ENCODE measurements around the gene UBLCP1. TPM values are rescaled to one million over a fixed set of nuclear protein-coding genes. Genes with fewer than 3 reads are reported as not detected.
"Not testable (repeated sequence)": the region's sequence is repeated elsewhere in the genome, so short reads cannot be mapped to it uniquely, and the experiment has no call there.

The UBLCP1 gene
- total RNA-seq, 2 donors from 2014 or later: 40.2 to 42.0 TPM

GRCh38 chr5:159231167-159231566, 31.9 kb upstream of the UBLCP1 start:
- no peak for DNase-seq
- Mint-ChIP-seq H3K36me3 (ENCODE audit: insufficient read depth in 2 of 2) (no peaks in the 10 kb centered on the region), H3K4me3 (no peak overlapping the region), H3K27ac (no peak overlapping the region), H3K9me3 (no peaks in the 10 kb centered on the region), H3K27me3 (ENCODE audit: low read depth) (no peaks in the 10 kb centered on the region), H3K4me1 (ENCODE audit: low read depth) (no peaks in the 10 kb centered on the region)
- no peak for ATAC-seq (replicated peaks in 1 of 2)

GRCh38 chr5:159235871-159236520, 27.1 kb upstream of the UBLCP1 start:
- not testable (repeated sequence) for ATAC-seq (replicated peaks in 1 of 2); H3K4me3 Mint-ChIP-seq; H3K27ac Mint-ChIP-seq; H3K36me3 Mint-ChIP-seq (ENCODE audit: insufficient read depth in 2 of 2); H3K27me3 Mint-ChIP-seq (ENCODE audit: low read depth); DNase-seq; H3K9me3 Mint-ChIP-seq
- peaks cover 14% of the 10 kb centered on the region for H3K4me1 Mint-ChIP-seq (ENCODE audit: low read depth)

GRCh38 chr5:159240301-159240870, 22.7 kb upstream of the UBLCP1 start:
- Mint-ChIP-seq H3K4me1 (ENCODE audit: low read depth) (peaks cover 43% of the 10 kb centered on the region), H3K36me3 (ENCODE audit: insufficient read depth in 2 of 2) (no peaks in the 10 kb centered on the region), H3K27me3 (ENCODE audit: low read depth) (no peaks in the 10 kb centered on the region), H3K4me3 (peak overlapping the region; percentile 23 to 47), H3K27ac (no peak overlapping the region), H3K9me3 (no peaks in the 10 kb centered on the region)
- peak; percentile 91 to 92 for ATAC-seq (replicated peaks in 1 of 2)
- DNase-seq: peak in 1 of 2 donors; percentile 18

- Mint-ChIP-seq H3K4me3 (peak overlapping the region; percentile 22 to 58), H3K27me3 (ENCODE audit: low read depth) (peaks cover 5% of the 10 kb centered on the region), H3K9me3 (no peaks in the 10 kb centered on the region), H3K4me1 (ENCODE audit: low read depth) (peaks cover 43% of the 10 kb centered on the region), H3K36me3 (ENCODE audit: insufficient read depth in 2 of 2) (no peaks in the 10 kb centered on the region), H3K27ac (peak overlapping the region; percentile 33)
- DNase-seq (no peak), ATAC-seq (replicated peaks in 1 of 2) (peak; percentile 45 to 55)
These were observed 21.0 kb upstream of the UBLCP1 start for GRCh38 chr5:159241946-159242552.

- Mint-ChIP-seq H3K4me3 (peak overlapping the region in 1 of 2 donors; percentile 58), H3K36me3 (ENCODE audit: insufficient read depth in 2 of 2) (no peaks in the 10 kb centered on the region), H3K27me3 (ENCODE audit: low read depth) (peaks cover 5% of the 10 kb centered on the region), H3K27ac (peak overlapping the region; percentile 50), H3K4me1 (ENCODE audit: low read depth) (peaks cover 43% of the 10 kb centered on the region), H3K9me3 (no peaks in the 10 kb centered on the region)
- ATAC-seq (replicated peaks in 1 of 2) (no peak), DNase-seq (no peak)
These were observed 20.4 kb upstream of the UBLCP1 start for GRCh38 chr5:159242656-159243055.

- Mint-ChIP-seq H3K4me1 (ENCODE audit: low read depth) (peaks cover 43% of the 10 kb centered on the region), H3K27me3 (ENCODE audit: low read depth) (peaks cover 5% of the 10 kb centered on the region), H3K36me3 (ENCODE audit: insufficient read depth in 2 of 2) (no peaks in the 10 kb centered on the region), H3K9me3 (no peaks in the 10 kb centered on the region), H3K4me3 (no peak overlapping the region), H3K27ac (no peak overlapping the region)
- DNase-seq: no peak
- ATAC-seq (replicated peaks in 1 of 2): no peak
These were observed 19.7 kb upstream of the UBLCP1 start for GRCh38 chr5:159243385-159243784.

- no peak for ATAC-seq (replicated peaks in 1 of 2)
- peaks cover 5% of the 10 kb centered on the region for H3K27me3 Mint-ChIP-seq (ENCODE audit: low read depth)
- H3K4me1 Mint-ChIP-seq (ENCODE audit: low read depth): peaks cover 43% of the 10 kb centered on the region
- H3K4me3 Mint-ChIP-seq: no peak overlapping the region
- DNase-seq: no peak
- H3K9me3 Mint-ChIP-seq: no peaks in the 10 kb centered on the region
- H3K27ac Mint-ChIP-seq: no peak overlapping the region
- no peaks in the 10 kb centered on the region for H3K36me3 Mint-ChIP-seq (ENCODE audit: insufficient read depth in 2 of 2)
These were observed 18.9 kb upstream of the UBLCP1 start for GRCh38 chr5:159244163-159244562.

- no peaks in the 10 kb centered on the region for H3K9me3 Mint-ChIP-seq
- no peak overlapping the region for H3K4me3 Mint-ChIP-seq
- no peak for ATAC-seq (replicated peaks in 1 of 2)
- peaks cover 5% of the 10 kb centered on the region for H3K27me3 Mint-ChIP-seq (ENCODE audit: low read depth)
- no peak overlapping the region for H3K27ac Mint-ChIP-seq
- H3K36me3 Mint-ChIP-seq (ENCODE audit: insufficient read depth in 2 of 2): no peaks in the 10 kb centered on the region
- no peak for DNase-seq
- peaks cover 40% of the 10 kb centered on the region for H3K4me1 Mint-ChIP-seq (ENCODE audit: low read depth)
These were observed 18.2 kb upstream of the UBLCP1 start for GRCh38 chr5:159244890-159245289.

GRCh38 chr5:159249158-159249557, 13.9 kb upstream of the UBLCP1 start:
- Mint-ChIP-seq H3K4me3 (no peak overlapping the region), H3K36me3 (ENCODE audit: insufficient read depth in 2 of 2) (no peaks in the 10 kb centered on the region), H3K9me3 (no peaks in the 10 kb centered on the region), H3K27me3 (ENCODE audit: low read depth) (peaks cover 5% of the 10 kb centered on the region), H3K27ac (no peak overlapping the region), H3K4me1 (ENCODE audit: low read depth) (peaks cover 11% of the 10 kb centered on the region)
- ATAC-seq (replicated peaks in 1 of 2) (no peak), DNase-seq (no peak)

- DNase-seq: no peak
- Mint-ChIP-seq H3K4me3 (no peak overlapping the region), H3K9me3 (no peaks in the 10 kb centered on the region), H3K27ac (no peak overlapping the region), H3K4me1 (ENCODE audit: low read depth) (no peaks in the 10 kb centered on the region), H3K36me3 (ENCODE audit: insufficient read depth in 2 of 2) (no peaks in the 10 kb centered on the region), H3K27me3 (ENCODE audit: low read depth) (no peaks in the 10 kb centered on the region)
- ATAC-seq (replicated peaks in 1 of 2): no peak
These were observed 10.9 kb upstream of the UBLCP1 start for GRCh38 chr5:159252195-159252594.

GRCh38 chr5:159257007-159257406, 6.1 kb upstream of the UBLCP1 start:
- no peaks in the 10 kb centered on the region for H3K36me3 Mint-ChIP-seq (ENCODE audit: insufficient read depth in 2 of 2)
- ATAC-seq (replicated peaks in 1 of 2) (no peak), DNase-seq (no peak)
- H3K4me3 Mint-ChIP-seq: no peak overlapping the region
- no peaks in the 10 kb centered on the region for H3K27me3 Mint-ChIP-seq (ENCODE audit: low read depth)
- H3K9me3 Mint-ChIP-seq: peaks cover 0 to 2% of the 10 kb centered on the region in 2 donors
- peaks cover 11% of the 10 kb centered on the region for H3K4me1 Mint-ChIP-seq (ENCODE audit: low read depth)
- H3K27ac Mint-ChIP-seq: peak overlapping the region; percentile 17

GRCh38 chr5:159257629-159258283, 5.3 kb upstream of the UBLCP1 start:
- H3K9me3 Mint-ChIP-seq: peaks cover 0 to 2% of the 10 kb centered on the region in 2 donors

GRCh38 chr5:159258361-159258760, 4.7 kb upstream of the UBLCP1 start:
- no peak for ATAC-seq (replicated peaks in 1 of 2)
- Mint-ChIP-seq H3K4me1 (ENCODE audit: low read depth) (peaks cover 20% of the 10 kb centered on the region), H3K9me3 (peaks cover 0 to 2% of the 10 kb centered on the region in 2 donors), H3K27ac (no peak overlapping the region), H3K36me3 (ENCODE audit: insufficient read depth in 2 of 2) (peaks cover 3 to 4% of the 10 kb centered on the region in 2 donors), H3K27me3 (ENCODE audit: low read depth) (no peaks in the 10 kb centered on the region), H3K4me3 (no peak overlapping the region)
- no peak for DNase-seq

More at GRCh38 chr5:159257629-159258283, 5.3 kb upstream of the UBLCP1 start:
- no peak for DNase-seq
- H3K4me3 Mint-ChIP-seq: no peak overlapping the region
- H3K4me1 Mint-ChIP-seq (ENCODE audit: low read depth): peaks cover 18% of the 10 kb centered on the region
- H3K27me3 Mint-ChIP-seq (ENCODE audit: low read depth): no peaks in the 10 kb centered on the region
- ATAC-seq (replicated peaks in 1 of 2): no peak
- peaks cover 2 to 3% of the 10 kb centered on the region in 2 donors for H3K36me3 Mint-ChIP-seq (ENCODE audit: insufficient read depth in 2 of 2)
- no peak overlapping the region for H3K27ac Mint-ChIP-seq

Measured in activated T-cell treated with anti-CD3 and anti-CD28 coated beads, Interleukin-2, amount 50 U/mL, for 72 hours (primary cell).